GM21360 (cell line): ENCODE results near the gene ECT2L.

Experiments used
- ATAC-seq: cut with Tn5 transposase; IDR thresholded peaks from one replicate; pipeline ENCODE4 v1.9.1; 2021; ENCODE audit warnings: mild to moderate bottlenecking, moderate library complexity; ENCODE audit not compliant: unreplicated experiment

The ECT2L gene

DNA sequence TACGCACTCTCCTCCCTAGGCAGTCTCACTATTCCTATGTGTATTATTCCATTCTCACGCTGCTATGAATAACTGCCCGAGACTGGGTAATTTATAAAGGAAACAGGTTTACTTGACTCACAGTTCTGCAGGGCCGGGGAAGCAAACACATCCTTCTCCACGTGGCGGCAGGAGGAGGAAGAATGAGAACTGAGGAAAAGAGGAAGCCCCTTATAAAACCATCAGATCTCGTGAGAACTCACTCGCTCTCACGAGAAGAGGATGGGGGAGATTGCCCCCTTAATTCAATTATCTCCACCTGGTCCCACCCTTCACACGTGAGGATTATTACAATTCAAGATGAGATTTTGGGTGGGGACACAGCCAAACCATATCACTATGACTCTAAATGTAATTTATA, 61.9 kb downstream of the ECT2L start:
- ATAC-seq, result no peak

DNA sequence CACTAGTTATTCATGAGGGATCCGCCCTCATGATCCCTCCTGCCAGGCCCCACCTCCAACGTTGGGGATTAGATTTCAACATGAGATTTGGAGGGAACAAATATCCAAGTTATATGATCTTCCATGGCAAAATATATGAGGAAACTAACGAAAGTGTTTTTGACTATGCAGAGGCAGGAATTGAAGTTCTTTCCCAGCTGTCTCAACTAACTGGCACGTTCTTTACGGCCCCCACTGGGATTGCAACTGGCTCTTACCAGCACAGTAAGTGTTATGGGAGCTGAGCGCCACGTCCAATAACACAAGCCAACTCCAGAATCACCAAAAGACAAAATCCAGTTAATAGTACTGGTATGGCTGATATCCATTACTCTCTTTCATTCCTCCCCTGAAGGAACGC, 66.6 kb downstream of the ECT2L start:
- no peak for ATAC-seq

GRCh38 chr6:138863321-138863720, 67.4 kb downstream of the ECT2L start:
- no peak for ATAC-seq

- ATAC-seq, result no peak
Observed at GRCh38 chr6:138864343-138864890, 68.5 kb downstream of the ECT2L start.

DNA sequence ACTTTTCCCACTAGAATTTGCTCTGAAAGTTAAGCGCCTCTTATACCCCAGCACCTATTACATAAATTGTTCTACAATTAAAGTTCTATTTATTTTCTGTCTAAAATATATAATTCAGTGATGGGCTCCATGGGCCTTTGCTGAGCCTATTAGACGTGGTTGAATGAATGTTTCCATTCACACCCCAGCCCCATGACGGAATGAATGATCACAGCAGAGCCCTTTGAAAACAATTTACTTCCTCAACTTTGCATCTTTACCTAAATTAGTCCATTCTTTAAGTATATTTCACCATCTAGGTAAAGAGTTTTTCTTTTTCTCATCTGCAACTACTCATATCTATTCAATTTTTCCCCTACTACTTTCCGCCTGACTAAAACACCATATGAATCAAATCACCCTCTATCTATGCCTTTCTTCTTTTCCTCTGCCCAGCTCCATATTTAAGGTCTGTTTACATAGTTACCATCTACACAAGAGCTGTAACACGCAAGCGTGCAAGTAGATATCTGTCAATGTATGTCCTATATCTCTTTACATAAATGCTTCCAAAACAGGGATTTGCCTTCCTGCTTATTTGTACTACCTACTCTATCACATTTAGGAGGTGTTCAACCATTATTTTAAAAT, 69.7 kb downstream of the ECT2L start:
- ATAC-seq, result no peak

DNA sequence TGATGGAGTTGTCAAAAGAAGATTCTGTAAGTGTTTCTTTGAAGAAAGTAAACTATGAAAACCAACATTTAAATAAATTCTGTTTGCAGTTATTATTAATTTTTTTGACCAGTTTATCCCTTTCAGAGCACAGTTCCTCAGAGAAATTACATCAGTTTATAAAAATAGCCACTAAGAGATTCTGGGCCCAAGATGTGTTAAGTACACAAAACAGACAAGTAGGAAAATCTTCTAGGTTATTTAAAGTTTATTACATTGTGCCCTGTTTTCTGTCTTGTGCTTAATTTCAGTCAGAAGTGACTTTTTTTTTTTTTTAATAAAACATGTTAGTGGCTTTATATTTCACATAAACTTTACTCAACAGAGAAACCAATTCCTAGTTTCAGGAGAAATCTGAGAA, 72.3 kb downstream of the ECT2L start:
- ATAC-seq, result no peak

GRCh38 chr6:138869398-138869797, 73.5 kb downstream of the ECT2L start:
- no peak for ATAC-seq

DNA sequence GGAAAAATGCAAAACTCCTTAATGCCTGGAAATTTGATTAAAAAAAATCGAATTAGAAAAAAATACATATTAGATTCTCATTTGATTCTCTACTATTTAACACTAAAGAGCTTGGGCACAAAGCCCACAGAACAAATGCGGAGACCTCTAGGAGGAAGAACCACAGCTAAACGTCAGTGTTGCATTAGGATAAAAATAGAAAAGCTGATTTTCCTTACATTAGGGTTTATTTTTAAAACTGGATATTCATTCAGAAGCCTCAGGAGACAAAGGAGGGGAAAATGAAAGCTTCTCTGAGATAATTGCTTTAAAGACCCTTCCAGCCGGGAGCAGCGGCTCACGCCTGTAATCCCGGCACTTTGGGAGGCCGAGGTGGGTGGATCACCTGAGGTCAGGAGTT, 77.3 kb downstream of the ECT2L start:
- no peak for ATAC-seq

GRCh38 chr6:138882369-138883017, 86.6 kb downstream of the ECT2L start:
- peak; percentile 81 for ATAC-seq

GRCh38 chr6:138885156-138885819, 89.4 kb downstream of the ECT2L start:
- ATAC-seq, result no peak

- ATAC-seq, result no peak
Observed at GRCh38 chr6:138891255-138891986, 95.5 kb downstream of the ECT2L start.

DNA sequence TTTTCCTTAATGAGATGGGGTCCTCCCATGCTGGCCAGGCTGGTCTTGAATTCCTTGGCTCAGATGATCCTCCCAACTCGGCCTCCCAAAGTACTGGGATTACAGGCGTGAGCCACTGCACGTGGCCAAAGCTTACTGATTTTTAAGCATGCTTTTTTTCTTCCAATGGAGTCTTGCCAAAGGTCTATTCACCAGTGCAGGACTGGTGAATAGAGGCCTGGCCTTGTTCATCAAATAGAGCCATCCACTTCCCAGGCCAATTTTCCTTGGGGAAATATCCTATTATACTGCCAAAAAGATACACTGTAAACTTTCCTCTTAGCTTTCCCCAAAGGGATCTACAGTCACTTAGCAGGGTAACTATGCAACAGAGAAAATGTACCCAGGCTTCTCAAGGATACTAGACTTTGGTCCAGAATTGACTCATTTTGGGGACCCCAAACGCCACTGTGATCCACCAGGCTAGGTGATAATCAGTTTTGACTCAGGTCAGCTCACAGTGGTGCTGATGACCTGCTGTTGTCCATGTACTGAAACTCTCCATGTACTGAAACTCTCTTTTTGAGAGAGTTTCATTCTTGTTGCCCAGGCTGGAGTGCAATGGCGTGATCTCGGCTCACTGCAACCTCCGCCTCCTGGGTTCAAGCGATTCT, 100.3 kb downstream of the ECT2L start:
- no peak for ATAC-seq

DNA sequence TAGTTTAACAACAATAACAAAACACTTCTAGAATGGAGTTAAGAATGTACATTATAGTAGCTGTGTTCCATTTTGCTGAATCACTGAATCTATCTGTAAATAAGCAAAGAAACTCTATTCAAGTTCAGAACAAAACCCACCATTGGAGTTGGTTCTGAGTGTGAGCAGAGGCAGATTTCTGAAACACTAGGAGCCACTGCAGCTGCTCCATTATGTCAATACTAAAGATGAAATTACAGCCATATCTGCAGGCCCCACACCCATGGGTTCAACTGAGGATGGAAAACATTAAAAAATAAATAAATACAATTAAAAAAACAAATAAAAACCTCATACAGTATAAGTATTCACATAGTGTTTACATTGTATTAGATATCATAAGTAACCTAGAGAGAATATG, 101.1 kb downstream of the ECT2L start:
- ATAC-seq, result no peak

GRCh38 chr6:138907167-138907566, 111.3 kb downstream of the ECT2L start:
- ATAC-seq, result no peak

- ATAC-seq, result no peak
Observed at GRCh38 chr6:138909511-138909910, 113.6 kb downstream of the ECT2L start.

- ATAC-seq, result no peak
Observed at GRCh38 chr6:138909975-138910374, 114.1 kb downstream of the ECT2L start.

GRCh38 chr6:138912308-138912707, 116.4 kb downstream of the ECT2L start:
- ATAC-seq, result no peak

GRCh38 chr6:138914701-138915100, 118.8 kb downstream of the ECT2L start:
- ATAC-seq, result no peak

- ATAC-seq, result no peak
Observed at GRCh38 chr6:138920906-138921305, 125.0 kb downstream of the ECT2L start.

- no peak for ATAC-seq
Observed at GRCh38 chr6:138923561-138923960, 127.7 kb downstream of the ECT2L start.

DNA sequence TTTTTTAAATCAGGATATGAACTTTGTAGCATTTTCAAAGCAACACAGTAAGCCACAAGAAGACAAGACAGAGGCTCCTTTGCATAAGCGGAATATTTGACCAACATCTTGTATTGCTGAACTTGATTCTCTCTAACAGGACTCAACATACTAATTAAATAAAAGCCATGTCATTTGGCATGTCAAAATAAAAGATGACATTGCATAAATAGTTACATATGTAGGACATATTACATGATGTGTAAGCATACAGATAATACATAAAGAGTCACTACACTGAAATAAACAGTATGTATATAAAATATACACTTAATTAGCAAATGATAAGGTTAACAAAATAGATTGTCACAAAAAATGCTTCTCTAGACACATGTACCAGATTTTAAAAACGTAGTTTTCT, 129.9 kb downstream of the ECT2L start:
- no peak for ATAC-seq
